Ascending aorta (tissue), 2 donors: ENCODE results near the gene NOX3. TPM values are rescaled to one million over a fixed set of nuclear protein-coding genes. Genes with fewer than 3 reads are reported as not detected.

Experiments
- DNase-seq, 2 donors: peaks; one replicate each; pipeline ENCODE4 v3.0.0-alpha.2; 2019; ENCODE audit warnings: low spot score in 2 of 2
- H3K27ac ChIP-seq, 2 donors: fragments of 200-600 bp; sonication (generic); one replicate each; pipeline ENCODE4 v1.5.1; 2016 to 2017; ENCODE audit warnings: mild to moderate bottlenecking in 1 of 2
- H3K27me3 ChIP-seq: fragments of 200-600 bp; sonication (generic); one replicate; pipeline ENCODE4 v1.5.1; 2017
- H3K36me3 ChIP-seq, 2 donors: fragments of 200-600 bp; sonication (generic); one replicate each; pipeline ENCODE4 v1.5.1; 2016
- H3K4me1 ChIP-seq, 2 donors: fragments of 200-600 bp; sonication (generic); one replicate each; pipeline ENCODE4 v1.5.1; 2016 to 2017; ENCODE audit warnings: mild to moderate bottlenecking in 1 of 2
- H3K4me3 ChIP-seq, 2 donors: fragments of 200-600 bp; sonication (generic); one replicate each; pipeline ENCODE4 v1.5.1; 2016 to 2017; ENCODE audit warnings: mild to moderate bottlenecking in 1 of 2
- H3K9me3 ChIP-seq, 2 donors: fragments of 200-600 bp; sonication (generic); one replicate each; pipeline ENCODE4 v1.5.1; 2016
- CTCF ChIP-seq, 3 experiments: fragments of 200-600 bp in 2 of 3; fragments of 450-650 bp in 1 of 3; sonication (generic) in 2 of 3; IDR thresholded peaks; one replicate each; pipeline ENCODE4 v1.5.1; 2016 to 2019; ENCODE audit warnings: antibody characterized with exemption in 3 of 3, mild to moderate bottlenecking in 1 of 3, moderate library complexity in 1 of 3
- intact Hi-C: fragments of 100-400 bp; cut with DNase I; formaldehyde crosslinking; loops from one replicate; pipeline ENCODE4 v1.15.1; 2023
- total RNA-seq: library from RNA; depleted of rRNA; stranded (reverse); fragments of >200 nt; gene quantifications from one replicate; pipeline ENCODE4 v1.1.0, GENCODE V29; 2016

Gene NOX3
- total RNA-seq, 1 donor from 2014 or later = not detected

GRCh38 chr6:155354167-155354566 lies 101.5 kb downstream of the NOX3 start:
- no peak overlapping the region for H3K27ac ChIP-seq
- no peak overlapping the region for H3K4me3 ChIP-seq
- no peak for DNase-seq
- H3K4me1 ChIP-seq = no peaks in the 10 kb centered on the region
- H3K9me3 ChIP-seq = peaks cover 0 to 21% of the 10 kb centered on the region in 2 donors
- no peaks in the 10 kb centered on the region for H3K36me3 ChIP-seq
- intact Hi-C loops = no loop called here
- TF ChIP-seq CTCF (IDR thresholded peaks at IDR 0.05) = no peak
- H3K27me3 ChIP-seq = no peaks in the 10 kb centered on the region

GRCh38 chr6:155352811-155353210 lies 102.8 kb downstream of the NOX3 start:
- Histone ChIP-seq H3K27me3 (no peaks in the 10 kb centered on the region), H3K36me3 (no peaks in the 10 kb centered on the region), H3K4me3 (no peak overlapping the region), H3K4me1 (no peaks in the 10 kb centered on the region), H3K9me3 (peaks cover 0 to 25% of the 10 kb centered on the region in 2 donors), H3K27ac (no peak overlapping the region)
- no peak for TF ChIP-seq CTCF (IDR thresholded peaks at IDR 0.05)
- intact Hi-C loops = no loop called here
- no peak for DNase-seq

GRCh38 chr6:155352130-155352420 lies 103.6 kb downstream of the NOX3 start:
- intact Hi-C loops = no loop called here
- Histone ChIP-seq H3K9me3 (peaks cover 4 to 30% of the 10 kb centered on the region in 2 donors), H3K4me1 (no peaks in the 10 kb centered on the region), H3K4me3 (no peak overlapping the region), H3K36me3 (no peaks in the 10 kb centered on the region), H3K27me3 (no peaks in the 10 kb centered on the region), H3K27ac (no peak overlapping the region)
- no peak for DNase-seq
- TF ChIP-seq CTCF (IDR thresholded peaks at IDR 0.05) = no peak

- no peaks in the 10 kb centered on the region for H3K27me3 ChIP-seq
- no peak for DNase-seq
- intact Hi-C loops = no loop called here
- H3K9me3 ChIP-seq = peaks cover 9 to 36% of the 10 kb centered on the region in 2 donors
- no peaks in the 10 kb centered on the region for H3K4me1 ChIP-seq
- no peak overlapping the region for H3K4me3 ChIP-seq
- TF ChIP-seq CTCF (IDR thresholded peaks at IDR 0.05) = no peak
- H3K36me3 ChIP-seq = no peaks in the 10 kb centered on the region
- H3K27ac ChIP-seq = no peak overlapping the region
Measured at GRCh38 chr6:155351273-155352129, 104.1 kb downstream of the NOX3 start.

GRCh38 chr6:155349956-155350355 lies 105.7 kb downstream of the NOX3 start:
- TF ChIP-seq CTCF (IDR thresholded peaks at IDR 0.05) = no peak
- Histone ChIP-seq H3K9me3 (peaks cover 9 to 44% of the 10 kb centered on the region in 2 donors), H3K4me1 (no peaks in the 10 kb centered on the region), H3K36me3 (no peaks in the 10 kb centered on the region), H3K27me3 (no peaks in the 10 kb centered on the region), H3K27ac (no peak overlapping the region), H3K4me3 (no peak overlapping the region)
- intact Hi-C loops = no loop called here
- DNase-seq = no peak
